Measurements from ENCODE around the gene MLLT10.
A peak's percentile ranks its signal among the peaks of the same experiment; 100 is the strongest.

DNA sequence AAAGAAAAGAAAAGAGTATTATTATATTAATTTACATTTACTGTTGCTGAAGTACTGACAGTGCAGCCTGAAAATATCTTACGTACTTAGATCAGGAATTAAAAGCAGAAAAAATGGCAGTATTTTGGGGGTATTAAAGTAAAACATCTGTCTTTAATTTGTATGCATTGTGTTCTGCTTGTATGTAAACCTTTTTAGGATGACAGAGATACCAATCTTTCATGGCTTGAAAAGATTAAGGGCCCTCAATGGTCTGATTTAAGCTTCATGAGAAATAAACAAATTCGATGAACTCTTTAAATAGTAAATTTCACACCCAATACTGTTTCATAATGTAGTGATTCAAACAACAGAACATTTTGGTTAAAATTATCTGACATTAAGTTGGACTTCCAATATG, 116.3 kb downstream of the MLLT10 start:
- peak; percentile 68 for TF ChIP-seq GATA2 (IDR thresholded peaks at IDR 0.05; ENCODE audit: low read depth, low read length)
- peak; percentile 94 for TF ChIP-seq GATA3 (IDR thresholded peaks at IDR 0.05; ENCODE audit: low read depth, low read length)

Data from SH-SY5Y (cell line).